ENCODE measurements around the gene CORO1C.

GRCh38 chr12:108622921-108623514, 108.3 kb downstream of the CORO1C start:
- TF ChIP-seq CTCF (IDR thresholded peaks at IDR 0.05), result no peak
- TF ChIP-seq POLR2A (IDR thresholded peaks at IDR 0.05), result no peak

All from right lobe of liver (tissue), 4 donors.